KMS-11 (cell line): ENCODE measurements around the gene CYB561D2.

ENCODE experiments used
- H2AFZ ChIP-seq: fragments of 200-600 bp; sonication (generic); 2 replicates; pipeline ENCODE4 v1.6.1; 2016; ENCODE audit warnings: antibody characterized with exemption, mixed run types, low read depth
- H3K27ac ChIP-seq: fragments of 200-600 bp; sonication (generic); 2 replicates; pipeline ENCODE4 v1.6.1; 2016; ENCODE audit warnings: mild to moderate bottlenecking, mixed run types
- H3K27me3 ChIP-seq: fragments of 200-600 bp; sonication (generic); 2 replicates; pipeline ENCODE4 v1.6.1; 2017; ENCODE audit warnings: mild to moderate bottlenecking, low read depth, mixed run types, moderate library complexity; ENCODE audit not compliant: insufficient read depth
- H3K36me3 ChIP-seq: fragments of 200-600 bp; sonication (generic); 2 replicates; pipeline ENCODE4 v1.6.1; 2017; ENCODE audit warnings: mild to moderate bottlenecking, mixed run types; ENCODE audit not compliant: insufficient read depth
- H3K4me1 ChIP-seq: fragments of 200-600 bp; sonication (generic); 2 replicates; pipeline ENCODE4 v1.6.1; 2016; ENCODE audit warnings: mild to moderate bottlenecking, low read depth, mixed run types; ENCODE audit not compliant: poor library complexity, severe bottlenecking
- H3K4me2 ChIP-seq: fragments of 200-600 bp; sonication (generic); 2 replicates; pipeline ENCODE4 v1.7.0; 2016; ENCODE audit warnings: mild to moderate bottlenecking, mixed run types
- H3K4me3 ChIP-seq: fragments of 200-600 bp; sonication (generic); IDR thresholded peaks from 2 replicates; pipeline ENCODE4 v1.6.1; 2017; ENCODE audit warnings: low read depth, low read length, mixed read lengths; ENCODE audit not compliant: insufficient read depth
- H3K79me2 ChIP-seq: fragments of 200-600 bp; sonication (generic); 2 replicates; pipeline ENCODE4 v1.6.1; 2016; ENCODE audit warnings: low read depth, mixed run types; ENCODE audit not compliant: insufficient read depth
- H3K9ac ChIP-seq: fragments of 200-600 bp; sonication (generic); 2 replicates; pipeline ENCODE4 v1.6.1; 2016; ENCODE audit warnings: mild to moderate bottlenecking, mixed run types
- H4K20me1 ChIP-seq: fragments of 200-600 bp; sonication (generic); 2 replicates; pipeline ENCODE4 v1.6.1; 2016; ENCODE audit warnings: mild to moderate bottlenecking, mixed run types; ENCODE audit not compliant: insufficient read depth
- TF ChIP-seq, protein P1 (sequence below): fragments of 200-600 bp; sonication (generic); conservative IDR thresholded peaks from 2 replicates; pipeline ENCODE4 v1.6.1; 2017; ENCODE audit warnings: low read depth, mild to moderate bottlenecking, antibody characterized with exemption, low read length, moderate library complexity, mixed read lengths

The CYB561D2 gene

DNA sequence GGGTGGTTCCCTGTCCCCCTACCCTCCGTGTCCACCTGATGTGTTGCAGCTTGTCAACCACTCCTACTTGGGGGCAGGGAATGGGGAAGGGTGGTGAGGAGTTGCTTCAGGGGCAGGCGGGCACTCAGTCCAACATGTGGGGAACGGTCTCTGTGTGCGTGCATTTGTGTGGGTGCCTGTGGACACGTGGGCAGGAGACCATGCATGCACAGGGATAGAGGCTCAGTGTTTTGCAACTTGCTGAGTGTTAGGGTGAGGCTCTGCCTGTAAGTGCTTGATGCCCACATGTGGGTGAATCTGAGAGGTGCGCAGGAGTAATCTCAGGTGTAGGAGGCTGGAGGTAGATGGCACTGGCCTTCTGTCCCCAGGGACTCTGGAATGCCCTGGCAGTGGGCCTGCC, 33.1 kb downstream of the CYB561D2 start:
- no peak overlapping the region for H3K4me2 ChIP-seq
- H3K36me3 ChIP-seq = no peaks in the 10 kb centered on the region
- H4K20me1 ChIP-seq = no peaks in the 10 kb centered on the region
- no peak overlapping the region for H3K4me3 ChIP-seq
- no peaks in the 10 kb centered on the region for H3K4me1 ChIP-seq
- no peak overlapping the region for H2AFZ ChIP-seq
- TF ChIP-seq, protein P1, sequence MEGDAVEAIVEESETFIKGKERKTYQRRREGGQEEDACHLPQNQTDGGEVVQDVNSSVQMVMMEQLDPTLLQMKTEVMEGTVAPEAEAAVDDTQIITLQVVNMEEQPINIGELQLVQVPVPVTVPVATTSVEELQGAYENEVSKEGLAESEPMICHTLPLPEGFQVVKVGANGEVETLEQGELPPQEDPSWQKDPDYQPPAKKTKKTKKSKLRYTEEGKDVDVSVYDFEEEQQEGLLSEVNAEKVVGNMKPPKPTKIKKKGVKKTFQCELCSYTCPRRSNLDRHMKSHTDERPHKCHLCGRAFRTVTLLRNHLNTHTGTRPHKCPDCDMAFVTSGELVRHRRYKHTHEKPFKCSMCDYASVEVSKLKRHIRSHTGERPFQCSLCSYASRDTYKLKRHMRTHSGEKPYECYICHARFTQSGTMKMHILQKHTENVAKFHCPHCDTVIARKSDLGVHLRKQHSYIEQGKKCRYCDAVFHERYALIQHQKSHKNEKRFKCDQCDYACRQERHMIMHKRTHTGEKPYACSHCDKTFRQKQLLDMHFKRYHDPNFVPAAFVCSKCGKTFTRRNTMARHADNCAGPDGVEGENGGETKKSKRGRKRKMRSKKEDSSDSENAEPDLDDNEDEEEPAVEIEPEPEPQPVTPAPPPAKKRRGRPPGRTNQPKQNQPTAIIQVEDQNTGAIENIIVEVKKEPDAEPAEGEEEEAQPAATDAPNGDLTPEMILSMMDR = no peak
- H3K27ac ChIP-seq = no peak overlapping the region
- no peaks in the 10 kb centered on the region for H3K27me3 ChIP-seq
- H3K9ac ChIP-seq = no peak overlapping the region
- no peaks in the 10 kb centered on the region for H3K79me2 ChIP-seq

DNA sequence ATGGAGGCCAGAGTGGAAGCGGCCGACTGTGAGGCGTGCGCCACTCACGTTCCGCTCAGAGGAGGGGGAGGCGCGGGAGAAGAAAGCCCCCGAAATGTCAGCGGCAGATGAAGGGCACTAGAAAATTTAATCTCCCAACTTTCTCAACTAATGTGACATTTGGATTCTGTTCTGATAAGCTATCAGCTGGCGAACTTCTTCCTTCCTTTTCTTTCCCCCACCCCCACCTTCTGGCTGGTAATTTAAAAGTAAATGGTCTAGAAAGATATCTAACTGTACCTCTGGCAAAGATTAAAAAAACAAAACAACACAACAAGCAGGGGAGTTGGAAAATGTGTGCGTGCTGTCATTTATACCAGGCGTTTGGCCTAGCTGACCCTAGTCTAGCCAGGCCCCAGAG, 35.1 kb downstream of the CYB561D2 start:
- H3K27me3 ChIP-seq = no peaks in the 10 kb centered on the region
- no peaks in the 10 kb centered on the region for H3K36me3 ChIP-seq
- H3K4me1 ChIP-seq = no peaks in the 10 kb centered on the region
- no peaks in the 10 kb centered on the region for H4K20me1 ChIP-seq
- H3K9ac ChIP-seq = no peak overlapping the region
- no peak overlapping the region for H3K4me2 ChIP-seq
- no peak overlapping the region for H2AFZ ChIP-seq
- TF ChIP-seq, protein P1 = no peak
- no peaks in the 10 kb centered on the region for H3K79me2 ChIP-seq
- H3K4me3 ChIP-seq = no peak overlapping the region
- no peak overlapping the region for H3K27ac ChIP-seq

DNA sequence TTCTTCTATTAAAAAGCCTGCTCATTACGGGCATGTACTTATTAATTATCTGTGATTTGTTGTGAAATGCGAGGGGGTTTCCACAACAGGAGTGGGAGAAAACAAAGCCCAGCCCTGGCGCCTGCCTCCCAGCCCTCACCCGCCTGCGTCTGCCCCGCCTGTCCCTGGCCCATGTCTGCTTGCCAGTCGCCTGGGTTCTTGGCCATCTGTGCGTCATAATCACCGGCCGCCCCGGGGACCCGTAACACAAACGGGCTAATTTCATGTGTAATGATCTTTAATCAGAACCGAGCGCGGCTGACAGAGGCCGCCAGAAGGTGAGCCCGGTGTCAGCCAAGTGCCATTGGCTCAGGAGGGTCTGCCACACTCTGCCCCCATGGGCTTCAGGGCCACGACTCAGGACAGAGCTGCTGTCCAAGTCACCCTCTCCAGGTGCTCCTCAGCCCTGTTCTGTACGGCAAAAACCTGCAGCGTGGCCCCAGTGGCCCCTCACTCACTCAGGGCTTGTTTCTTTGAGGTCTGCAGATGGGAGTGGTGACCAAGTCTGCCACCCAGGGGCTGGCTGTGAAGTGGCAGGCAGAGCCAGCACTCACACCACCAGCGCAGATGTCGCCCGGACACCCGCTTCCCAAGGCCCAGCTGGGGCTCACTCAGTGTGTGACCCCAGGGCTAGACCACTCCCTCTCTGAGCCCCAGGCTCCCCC, 37.5 kb downstream of the CYB561D2 start:
- Histone ChIP-seq H3K4me3 (no peak overlapping the region), H3K4me2 (no peak overlapping the region), H4K20me1 (no peaks in the 10 kb centered on the region), H3K4me1 (peaks cover 8% of the 10 kb centered on the region), H3K27me3 (no peaks in the 10 kb centered on the region), H2AFZ (no peak overlapping the region), H3K9ac (no peak overlapping the region), H3K27ac (no peak overlapping the region), H3K79me2 (no peaks in the 10 kb centered on the region), H3K36me3 (no peaks in the 10 kb centered on the region)
- TF ChIP-seq, protein P1 = 0 out of 2 replicates have a peak, but pooled peaks have one; percentile 13

- Histone ChIP-seq H3K4me2 (no peak overlapping the region), H4K20me1 (no peaks in the 10 kb centered on the region), H3K79me2 (no peaks in the 10 kb centered on the region), H3K9ac (no peak overlapping the region), H3K27me3 (no peaks in the 10 kb centered on the region), H3K27ac (no peak overlapping the region), H3K36me3 (no peaks in the 10 kb centered on the region), H3K4me3 (no peak overlapping the region), H3K4me1 (peaks cover 8% of the 10 kb centered on the region), H2AFZ (no peak overlapping the region)
- TF ChIP-seq, protein P1 = no peak
Observed at GRCh38 chr3:50388720-50389413, 38.2 kb downstream of the CYB561D2 start.
